Amygdala (tissue), 56 donors: ENCODE measurements around the gene DIO3.

Experiments used
- DNase-seq, 56 donors: peaks; one replicate each; lab custom pipeline; 2025; lab: John Stamatoyannopoulos, UW

Gene DIO3

DNA sequence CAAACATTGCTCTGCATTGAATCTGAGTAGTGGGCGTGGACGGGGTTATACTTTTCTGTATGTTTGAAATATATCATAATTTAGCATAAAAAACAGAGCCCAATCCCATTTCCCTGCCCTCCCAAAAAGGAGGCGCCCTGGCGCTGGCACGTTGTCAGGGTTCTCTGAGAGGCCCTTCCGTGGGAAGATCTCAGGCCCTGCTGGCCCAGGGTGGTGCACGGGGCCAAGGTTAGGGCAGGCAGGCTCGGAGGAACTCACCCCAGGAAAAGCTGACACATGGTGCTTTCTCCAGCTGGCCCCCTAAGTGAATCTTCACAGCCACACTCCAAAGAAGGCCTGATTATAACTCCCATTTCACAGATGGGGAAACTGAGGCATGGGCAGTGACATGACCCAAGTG lies 17.2 kb downstream of the DIO3 start:
- DNase-seq = no peak

DNA sequence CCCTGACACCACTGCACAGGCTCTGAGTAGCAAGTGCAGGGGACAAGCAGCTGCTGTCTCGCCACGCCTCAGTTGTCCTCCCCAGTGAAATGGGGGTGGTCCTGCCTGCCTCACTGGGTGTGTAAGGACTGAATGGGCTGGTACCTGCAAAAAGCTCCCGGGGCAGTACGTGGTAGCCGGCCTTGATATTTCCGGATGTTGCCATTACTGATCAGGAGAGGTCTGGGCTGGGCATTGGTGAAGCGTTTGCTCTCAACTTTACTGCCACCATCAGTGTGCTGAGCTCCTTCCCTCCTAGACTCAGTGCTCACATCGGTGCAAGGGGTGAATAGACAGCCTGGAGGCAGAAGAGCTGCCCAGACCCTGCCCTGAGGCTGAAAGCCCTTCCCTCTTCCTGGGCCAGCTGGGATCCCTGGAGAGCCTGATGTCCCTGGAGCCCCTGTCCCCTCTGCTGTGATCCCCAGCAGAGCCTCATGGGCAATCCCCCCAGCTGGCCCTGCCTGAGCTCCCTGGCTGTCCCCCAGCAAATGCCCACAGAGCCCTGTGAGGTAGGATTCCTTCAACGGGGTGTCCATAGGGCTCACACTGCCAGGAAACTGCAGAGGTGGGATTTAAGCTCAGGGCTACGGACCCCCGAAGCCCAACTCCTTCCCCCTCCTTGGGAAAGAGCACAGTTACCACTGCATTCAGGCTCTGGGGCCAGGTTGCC lies 18.2 kb downstream of the DIO3 start:
- DNase-seq = no peak

DNA sequence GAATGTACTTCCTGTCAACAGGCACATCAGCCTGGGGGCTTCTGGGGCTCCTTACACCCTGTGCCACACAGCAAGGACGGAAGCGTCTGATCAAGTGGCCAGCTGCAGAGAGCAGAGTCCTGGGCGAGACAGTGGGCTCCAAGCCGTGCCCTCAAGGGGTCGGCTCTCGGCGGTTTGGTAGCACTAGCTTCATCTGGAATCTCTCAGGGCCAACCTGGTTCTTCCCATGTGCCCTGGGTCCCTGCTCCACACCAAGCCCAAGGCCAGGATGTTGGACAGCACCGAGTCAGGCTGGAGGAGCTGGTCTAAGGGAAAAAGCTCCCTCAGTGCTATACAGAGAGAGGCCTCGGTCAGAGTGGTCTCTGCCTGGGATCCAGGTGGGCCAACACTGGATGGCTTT lies 20.5 kb downstream of the DIO3 start:
- DNase-seq = no peak

DNA sequence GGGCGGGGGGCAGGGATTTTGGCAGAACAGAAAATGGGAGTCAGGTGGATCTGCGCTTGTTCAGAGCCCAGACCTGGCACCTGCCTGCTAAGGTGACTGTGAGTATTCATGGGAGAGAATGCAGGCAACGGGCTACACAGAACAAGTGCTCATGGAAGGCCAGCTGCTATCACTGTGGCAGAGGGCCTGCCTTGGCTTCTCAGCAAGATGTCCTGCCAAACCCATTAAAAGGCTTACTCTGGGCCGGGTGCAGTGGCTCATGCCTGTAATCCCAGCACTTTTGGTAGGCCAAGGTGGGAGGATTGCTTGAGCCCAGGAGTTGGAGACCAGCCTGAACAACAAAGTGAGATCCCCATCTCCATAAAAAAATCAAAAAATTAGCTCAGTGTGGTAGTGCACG lies 21.0 kb downstream of the DIO3 start:
- DNase-seq = no peak

DNA sequence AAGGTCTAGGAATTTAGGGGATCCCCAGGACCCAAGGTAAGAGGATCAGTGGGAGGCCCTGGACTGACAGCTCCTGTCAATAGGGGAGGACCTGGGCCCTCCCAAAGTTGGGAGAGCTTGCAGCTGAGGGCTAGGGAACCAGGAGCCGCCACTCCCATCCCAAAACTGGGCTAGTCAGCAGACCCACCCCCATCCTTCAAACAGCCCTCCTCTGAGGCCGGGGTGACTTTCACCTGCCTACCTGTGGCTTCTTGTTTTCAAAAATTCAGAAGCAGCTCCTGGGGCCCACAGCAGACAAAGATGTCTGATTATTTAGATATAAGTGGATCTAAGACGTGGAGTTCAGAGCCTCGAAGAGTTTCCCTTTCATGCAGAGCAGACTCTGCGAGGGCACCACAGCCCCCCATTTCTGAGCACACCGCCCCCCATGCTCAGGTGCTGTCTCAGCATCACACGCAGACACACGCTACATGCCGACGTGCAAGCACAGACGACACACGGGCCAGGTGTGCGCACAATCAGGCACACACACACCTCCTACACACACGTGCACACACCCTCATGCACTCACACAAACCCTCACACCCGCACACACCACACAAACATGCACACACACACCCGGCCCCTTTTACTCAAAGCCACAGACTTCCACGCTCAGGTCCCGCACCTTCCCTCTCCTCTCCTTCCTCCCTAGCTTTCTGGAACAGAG lies 21.9 kb downstream of the DIO3 start:
- DNase-seq = no peak

DNA sequence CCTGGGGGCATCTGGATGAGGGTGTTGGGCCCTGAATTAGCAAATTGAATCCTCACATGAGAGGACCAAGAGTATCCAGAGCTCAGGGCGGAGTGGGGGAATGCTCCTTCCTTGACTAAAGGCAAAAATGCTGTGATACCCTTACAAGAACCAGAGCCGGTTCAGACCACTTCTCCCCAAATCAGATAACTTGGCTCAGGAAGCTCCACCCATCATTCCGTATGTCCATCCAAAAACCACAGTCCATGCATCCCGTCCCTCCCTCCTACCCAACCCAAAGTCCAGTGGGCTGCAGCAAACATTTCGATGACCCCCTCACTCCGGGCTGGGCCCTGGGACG lies 22.4 kb downstream of the DIO3 start:
- DNase-seq = no peak

DNA sequence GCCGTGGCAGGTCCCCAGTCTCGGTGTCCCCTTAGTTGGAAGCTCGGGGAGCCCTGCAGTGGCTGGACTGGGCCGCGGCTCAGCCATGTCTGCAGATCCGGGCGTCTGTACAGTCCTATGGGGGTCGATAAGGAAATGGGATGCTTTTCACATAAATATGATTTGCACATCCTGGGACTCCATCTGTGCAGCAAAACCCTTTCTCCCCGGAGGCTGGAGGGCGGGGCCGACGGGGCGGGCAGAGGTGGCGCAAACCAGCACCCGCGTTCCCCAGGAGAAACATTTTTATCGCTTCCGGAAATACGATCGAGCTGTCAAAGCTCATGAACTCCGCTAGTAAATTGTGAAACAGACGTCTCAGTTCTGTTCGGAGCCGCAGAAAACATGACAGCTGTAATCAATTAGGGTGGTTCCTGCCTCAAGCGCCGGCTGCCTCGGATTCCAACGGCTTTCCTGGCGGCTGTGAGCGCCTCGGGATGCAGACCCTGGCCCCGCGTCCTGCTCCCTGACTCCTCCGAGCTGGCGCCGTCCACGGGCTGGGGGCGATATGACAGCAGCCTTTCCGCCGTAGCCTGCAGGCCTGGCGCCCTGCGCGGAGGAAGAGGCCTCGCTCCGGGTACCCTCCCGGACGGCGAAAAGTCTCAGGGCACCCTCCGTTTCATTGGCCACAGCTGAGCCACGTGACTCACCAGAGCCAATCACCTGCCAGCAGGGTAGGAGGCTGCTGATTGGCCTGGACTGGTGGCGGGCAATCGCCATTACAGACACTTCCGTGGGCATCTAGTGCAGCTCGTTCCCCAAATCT lies 23.0 kb downstream of the DIO3 start:
- no peak for DNase-seq

DNA sequence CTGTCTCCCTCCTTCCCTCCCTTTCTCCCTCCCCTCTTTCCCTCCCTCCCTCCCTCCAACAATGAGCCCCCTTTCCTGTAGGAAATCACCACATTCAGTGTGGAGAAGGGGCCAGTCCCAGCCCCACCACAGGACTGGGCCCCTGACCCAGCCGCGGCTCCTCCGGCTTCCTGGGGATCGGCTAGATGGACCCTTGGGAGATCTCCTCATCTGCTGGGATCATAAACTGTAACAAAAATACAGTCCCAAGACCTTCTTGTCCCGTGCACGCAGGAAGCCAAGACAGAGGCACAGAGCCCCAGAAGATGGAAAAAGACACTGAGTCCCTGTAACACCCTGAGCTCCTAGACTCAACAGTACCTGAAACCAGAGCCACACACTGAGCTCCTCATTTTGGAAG lies 23.9 kb downstream of the DIO3 start:
- no peak for DNase-seq

DNA sequence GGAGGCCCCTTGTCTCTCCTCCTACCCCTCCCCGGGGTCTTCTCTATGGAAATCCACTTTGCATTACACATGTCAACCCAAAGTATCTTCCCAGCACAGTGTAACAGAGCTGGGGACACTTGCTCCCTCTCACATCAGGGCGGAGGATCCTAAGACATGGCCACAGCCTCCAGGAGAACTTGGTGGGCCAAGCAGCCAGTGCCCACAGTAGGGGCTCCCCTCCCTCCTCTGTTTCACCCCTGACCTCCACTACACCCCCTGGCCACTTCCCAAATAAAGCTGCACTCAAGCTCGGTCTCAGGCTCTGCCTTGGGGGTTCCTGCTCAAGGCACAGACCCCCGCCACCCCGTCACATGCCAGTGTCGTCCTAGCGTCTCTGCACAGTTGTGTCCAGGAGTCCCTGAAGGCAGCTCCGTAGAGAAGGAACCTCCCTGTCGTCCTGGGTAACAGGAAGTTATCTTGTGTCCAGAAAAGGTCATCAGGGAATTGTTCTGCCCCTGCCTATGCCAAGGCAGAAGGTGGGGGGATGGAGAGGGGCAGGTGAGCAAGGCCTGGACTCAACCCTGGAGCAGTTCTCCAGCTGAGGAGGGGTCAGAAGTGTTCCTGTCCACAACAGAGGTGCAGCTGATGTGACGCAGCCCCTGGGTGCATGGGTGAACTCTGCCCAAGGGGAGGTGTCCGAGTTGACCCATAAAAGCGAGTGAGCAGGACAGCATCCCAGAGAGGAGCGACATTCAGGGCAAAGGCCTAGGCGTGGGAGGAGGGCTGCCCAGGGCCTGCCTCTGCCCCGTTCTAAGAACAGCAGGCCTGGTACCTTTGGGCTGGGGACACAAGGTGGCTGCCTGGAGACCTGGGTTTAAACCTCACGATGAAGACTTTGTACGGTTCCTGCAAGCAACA lies 25.5 kb downstream of the DIO3 start:
- DNase-seq = no peak

DNA sequence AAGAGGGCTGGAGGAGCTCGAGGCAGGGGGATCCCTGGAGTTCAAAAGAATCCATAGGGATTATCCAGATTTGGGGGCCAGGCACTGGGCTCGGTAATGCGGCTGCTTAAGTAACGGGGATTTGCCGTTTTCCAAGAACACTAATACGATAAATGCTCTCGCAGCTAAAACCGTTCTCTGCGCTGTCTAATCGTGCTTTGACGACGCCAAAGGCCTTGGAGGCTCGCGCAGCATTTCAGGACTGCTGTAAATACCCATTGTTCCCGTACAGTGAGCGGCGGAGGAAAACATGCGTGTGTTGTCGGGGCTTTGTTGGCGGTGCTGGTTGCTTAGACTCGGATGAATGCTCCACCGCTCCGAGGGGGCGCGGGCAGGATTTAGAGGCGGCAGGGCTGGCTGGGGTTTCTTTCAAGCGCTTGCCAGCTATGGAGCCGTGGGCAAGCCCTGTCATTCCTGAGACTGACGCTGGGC lies 26.2 kb downstream of the DIO3 start:
- DNase-seq = peak in 2 of 56 donors; percentile 11 to 13

DNA sequence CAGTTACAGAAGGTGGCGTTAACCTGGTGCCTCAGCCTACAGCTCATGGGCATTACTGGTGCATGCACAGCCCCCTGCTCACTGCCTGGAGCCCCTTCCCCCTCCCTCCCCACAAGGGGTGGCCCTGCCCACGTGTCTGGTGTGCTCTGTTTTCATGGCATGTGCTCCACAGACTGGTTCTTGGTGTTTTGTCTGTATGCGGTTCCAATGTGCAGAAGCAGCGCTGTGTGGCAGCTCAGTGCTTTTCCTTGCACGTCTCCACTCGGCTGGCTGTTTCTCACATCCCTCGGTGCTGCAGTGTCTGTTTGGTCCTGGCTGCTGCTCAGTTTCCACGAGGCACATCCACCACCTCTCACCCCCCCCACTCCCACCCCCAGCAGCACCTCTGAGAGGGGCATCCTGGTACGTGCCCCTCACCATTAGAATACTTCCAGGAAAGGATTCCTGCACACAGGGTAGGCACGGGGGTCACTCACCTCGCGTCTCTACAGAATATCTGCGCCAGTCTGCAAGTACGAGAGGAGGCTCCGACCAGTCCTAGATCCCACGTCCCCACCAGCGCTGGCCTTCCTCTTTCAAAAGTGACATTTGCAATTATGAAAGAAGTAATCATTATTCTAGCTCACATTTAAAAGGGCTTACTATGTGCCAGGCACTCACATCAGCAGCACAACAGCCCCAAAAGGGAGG lies 27.1 kb downstream of the DIO3 start:
- no peak for DNase-seq

DNA sequence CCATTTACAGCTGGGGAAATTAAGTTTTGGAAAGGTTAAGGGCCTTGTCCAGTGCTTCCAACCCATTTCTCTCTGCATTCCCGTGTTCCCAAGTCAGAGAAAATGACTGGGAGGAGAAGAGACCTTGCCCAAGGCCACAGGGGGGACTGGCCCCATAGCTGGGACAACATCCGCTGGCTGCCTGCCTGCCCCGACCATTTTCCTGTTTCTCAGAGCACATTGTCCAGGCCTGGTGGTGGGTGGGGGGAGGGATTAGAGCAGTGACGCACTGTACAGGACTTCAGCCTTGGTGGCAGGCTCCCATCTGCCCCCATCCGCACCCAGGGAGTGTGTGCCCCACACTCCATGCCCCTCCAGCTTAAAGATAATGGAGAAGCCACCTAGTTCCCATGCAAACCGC lies 27.7 kb downstream of the DIO3 start:
- no peak for DNase-seq

DNA sequence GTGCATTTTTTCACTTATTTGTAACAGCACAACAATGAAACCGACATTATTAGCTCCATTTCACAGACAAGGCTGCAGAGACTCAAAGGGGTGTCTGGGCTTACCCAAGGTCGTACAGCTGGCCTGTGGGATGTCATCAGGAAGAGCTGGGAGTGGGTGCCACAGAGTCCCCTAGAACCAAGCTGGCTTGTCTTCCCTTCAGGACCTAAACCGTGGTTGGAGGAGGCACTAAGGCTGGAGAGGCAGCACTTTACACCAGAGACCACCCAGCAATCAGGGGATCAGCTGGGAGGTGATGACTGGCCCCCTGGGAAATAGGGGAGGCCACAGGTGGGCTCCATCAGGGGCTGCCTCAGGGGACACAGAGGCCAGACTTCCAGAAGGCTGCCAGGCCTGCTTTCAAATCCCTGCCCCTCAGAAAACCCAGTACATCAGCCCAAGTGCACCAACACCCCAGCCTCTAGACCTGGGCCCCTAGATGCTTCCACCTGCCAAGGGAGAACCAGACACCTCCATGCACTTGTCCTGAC lies 28.3 kb downstream of the DIO3 start:
- no peak for DNase-seq

DNA sequence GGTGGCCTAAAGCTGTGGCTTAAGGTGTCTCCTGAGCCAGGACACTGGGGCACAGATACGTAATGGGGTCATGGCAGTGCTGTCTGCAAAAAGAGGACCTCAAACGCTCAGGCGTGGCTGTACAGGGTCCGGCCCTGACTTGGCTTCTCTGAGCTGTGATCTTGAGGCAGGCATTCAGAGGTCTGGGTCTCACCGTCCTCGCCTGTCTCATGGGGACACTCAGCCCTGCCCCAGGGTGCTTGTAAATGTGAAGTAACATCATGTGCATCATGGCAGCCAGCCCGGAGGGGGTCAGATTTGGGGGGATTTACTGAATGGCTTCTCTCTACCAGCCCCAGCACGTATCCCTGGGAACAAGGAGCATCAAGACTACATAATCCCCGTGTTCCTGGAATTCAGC lies 28.8 kb downstream of the DIO3 start:
- DNase-seq = no peak

DNA sequence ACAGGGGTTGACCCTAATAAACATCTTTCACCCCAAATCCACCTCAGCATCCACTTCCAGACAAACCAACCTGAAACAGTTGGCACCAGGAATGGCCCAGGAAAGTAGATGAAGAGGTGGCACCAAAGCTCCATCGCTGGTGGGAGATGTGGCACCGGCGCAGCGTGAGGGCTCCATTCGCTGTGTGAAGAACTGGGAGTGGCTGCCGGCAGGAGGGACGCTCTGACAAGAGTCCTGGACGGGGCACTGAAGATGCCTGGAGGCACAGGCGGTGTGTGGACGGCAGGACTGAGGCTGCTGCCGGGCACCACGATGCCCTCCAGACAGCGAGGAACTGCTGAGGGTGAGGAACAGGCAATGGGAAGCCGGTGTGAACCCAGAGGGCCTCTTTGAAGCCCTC lies 29.3 kb downstream of the DIO3 start:
- no peak for DNase-seq

DNA sequence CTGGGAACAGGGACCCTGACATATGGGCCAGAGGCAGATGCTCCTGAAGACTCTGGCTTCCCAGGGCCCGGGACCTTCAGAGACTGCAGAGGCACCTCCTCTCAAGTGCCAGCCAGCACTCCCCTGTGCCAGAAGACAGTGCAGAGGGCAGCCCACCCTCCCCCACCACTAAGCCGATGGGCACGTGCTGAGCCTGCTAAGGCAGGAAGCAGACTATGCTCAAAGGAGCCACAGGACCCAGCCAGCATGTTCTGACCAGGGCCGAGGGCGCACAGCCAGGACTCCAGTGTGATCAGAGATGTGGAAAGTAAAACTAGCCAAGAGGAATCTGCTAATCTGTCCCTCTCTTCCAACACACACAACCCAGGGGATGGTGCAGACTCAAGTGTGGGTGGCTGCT lies 29.8 kb downstream of the DIO3 start:
- no peak for DNase-seq

DNA sequence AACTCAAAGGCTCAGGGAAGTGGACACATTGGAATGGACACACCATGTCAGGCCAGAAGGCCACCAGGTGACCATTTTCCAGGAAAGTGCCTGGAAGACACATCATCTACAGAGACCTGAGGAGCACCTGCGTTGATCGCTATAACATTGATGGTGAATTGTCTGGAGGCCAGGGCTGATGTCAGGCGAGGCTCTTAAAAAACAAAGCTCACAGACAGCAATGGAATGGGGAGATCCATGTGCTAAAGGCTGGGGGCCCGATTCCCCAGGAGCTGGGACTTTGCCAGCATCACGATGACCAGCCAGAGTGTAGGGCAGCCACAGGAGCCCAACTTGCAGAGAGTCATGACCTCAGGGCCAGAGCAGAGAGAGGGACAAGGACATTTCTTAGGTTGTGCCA lies 30.3 kb downstream of the DIO3 start:
- DNase-seq = no peak

DNA sequence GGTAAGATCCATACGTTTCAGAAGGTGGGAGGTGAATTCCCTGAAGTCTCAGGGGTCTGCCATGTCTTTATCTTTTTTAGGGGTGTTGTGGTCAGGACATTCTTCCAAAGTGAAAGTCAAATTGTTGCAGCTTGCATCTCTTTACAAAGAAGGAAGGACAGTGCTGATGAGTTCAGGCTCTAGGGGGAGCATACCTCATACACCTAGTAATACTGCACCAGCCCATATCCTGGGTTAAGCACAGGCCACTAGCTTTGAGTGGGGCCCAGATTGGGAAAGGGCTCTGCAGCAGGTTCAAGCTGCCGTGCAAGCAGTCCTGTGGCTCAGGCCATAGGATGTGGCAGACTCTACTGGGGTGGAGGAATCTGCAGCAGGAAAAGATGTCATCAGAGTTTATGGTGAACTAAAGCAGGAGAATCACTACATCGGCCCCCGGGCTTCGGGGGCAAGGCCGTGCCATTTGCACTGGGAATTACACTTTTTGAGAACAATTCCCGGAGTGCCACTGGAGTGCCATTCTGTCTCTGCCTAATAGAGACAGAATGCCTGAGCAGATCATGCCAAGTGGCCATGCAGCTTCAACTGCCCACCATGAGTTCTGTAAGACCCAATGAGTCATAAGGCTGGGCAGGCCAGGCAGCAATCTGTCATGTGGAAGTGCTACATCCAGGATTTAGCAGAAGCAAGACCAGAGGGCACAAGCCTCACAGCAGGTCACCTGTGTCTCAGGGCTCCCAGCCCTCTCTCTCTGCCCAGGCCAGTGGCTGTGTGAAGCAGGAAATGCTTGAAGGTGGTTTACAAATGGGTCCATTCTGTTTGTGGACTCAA lies 32.3 kb downstream of the DIO3 start:
- DNase-seq = no peak
